Measurements from ENCODE around the gene TOR4A.

Gene TOR4A

GRCh38 chr9:137295849-137296669 is 18.5 kb downstream of the TOR4A start:
- no peaks in the 10 kb centered on the region for H3K9me3 ChIP-seq (ENCODE audit: severe bottlenecking)
- peak overlapping the region; percentile 37 for H3K4me3 ChIP-seq (ENCODE audit: low read depth, low read length)
- peaks cover 10% of the 10 kb centered on the region for H3K36me3 ChIP-seq
- DNase-seq: no peak
- TF ChIP-seq CTCF (IDR thresholded peaks at IDR 0.05; ENCODE audit: low read depth, low read length): no peak
- peaks cover 2% of the 10 kb centered on the region for H3K27me3 ChIP-seq (ENCODE audit: insufficient read depth, low read depth, severe bottlenecking)
- no peak overlapping the region for H3K27ac ChIP-seq

GRCh38 chr9:137296670-137297664 is 19.4 kb downstream of the TOR4A start:
- no peak overlapping the region for H3K27ac ChIP-seq

GRCh38 chr9:137297966-137298365 is 20.4 kb downstream of the TOR4A start:
- H3K9me3 ChIP-seq (ENCODE audit: severe bottlenecking): no peaks in the 10 kb centered on the region
- 0 out of 2 replicates have a peak, but pooled peaks have one; percentile 3 for TF ChIP-seq CTCF (IDR thresholded peaks at IDR 0.05; ENCODE audit: low read depth, low read length)
- H3K27ac ChIP-seq: no peak overlapping the region
- no peak overlapping the region for H3K4me3 ChIP-seq (ENCODE audit: low read depth, low read length)
- peaks cover 2% of the 10 kb centered on the region for H3K27me3 ChIP-seq (ENCODE audit: insufficient read depth, low read depth, severe bottlenecking)
- peak; percentile 13 for DNase-seq
- H3K36me3 ChIP-seq: peaks cover 10% of the 10 kb centered on the region

More at GRCh38 chr9:137296670-137297664, 19.4 kb downstream of the TOR4A start:
- Histone ChIP-seq H3K36me3 (peaks cover 10% of the 10 kb centered on the region), H3K9me3 (ENCODE audit: severe bottlenecking) (no peaks in the 10 kb centered on the region), H3K27me3 (ENCODE audit: insufficient read depth, low read depth, severe bottlenecking) (peaks cover 2% of the 10 kb centered on the region), H3K4me3 (ENCODE audit: low read depth, low read length) (no peak overlapping the region)
- TF ChIP-seq CTCF (IDR thresholded peaks at IDR 0.05; ENCODE audit: low read depth, low read length): no peak
- DNase-seq: peak; percentile 21

GRCh38 chr9:137298401-137299202 is 21.1 kb downstream of the TOR4A start:
- DNase-seq: no peak
- no peak overlapping the region for H3K4me3 ChIP-seq (ENCODE audit: low read depth, low read length)
- H3K9me3 ChIP-seq (ENCODE audit: severe bottlenecking): no peaks in the 10 kb centered on the region
- H3K27me3 ChIP-seq (ENCODE audit: insufficient read depth, low read depth, severe bottlenecking): peaks cover 2% of the 10 kb centered on the region
- H3K27ac ChIP-seq: no peak overlapping the region
- TF ChIP-seq CTCF (IDR thresholded peaks at IDR 0.05; ENCODE audit: low read depth, low read length): no peak
- H3K36me3 ChIP-seq: peaks cover 10% of the 10 kb centered on the region

DNA sequence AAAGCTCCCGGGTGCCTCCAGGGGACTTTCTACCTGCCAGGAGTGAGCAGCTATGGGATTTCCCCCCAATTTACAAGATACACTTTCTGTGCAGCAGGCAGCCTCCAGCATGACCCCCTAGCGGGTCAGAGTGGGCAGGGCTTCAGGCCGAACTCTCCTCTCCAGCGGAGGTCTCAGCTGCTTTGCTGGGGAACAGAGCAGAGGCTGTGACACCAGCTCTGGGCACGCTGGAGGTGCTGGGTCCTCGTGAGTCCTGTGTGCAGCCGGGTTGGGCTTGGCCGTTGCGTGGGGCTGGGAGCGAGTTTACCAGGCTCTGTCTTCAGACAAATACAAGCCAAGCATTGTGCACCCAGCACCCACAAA is 21.7 kb downstream of the TOR4A start:
- H3K4me3 ChIP-seq (ENCODE audit: low read depth, low read length): no peak overlapping the region
- no peaks in the 10 kb centered on the region for H3K9me3 ChIP-seq (ENCODE audit: severe bottlenecking)
- H3K27me3 ChIP-seq (ENCODE audit: insufficient read depth, low read depth, severe bottlenecking): peaks cover 2% of the 10 kb centered on the region
- peak; percentile 10 for DNase-seq
- no peak overlapping the region for H3K27ac ChIP-seq
- TF ChIP-seq CTCF (IDR thresholded peaks at IDR 0.05; ENCODE audit: low read depth, low read length): no peak
- H3K36me3 ChIP-seq: peaks cover 10% of the 10 kb centered on the region

Measured in WERI-Rb-1 (cell line).